ENCODE measurements around the gene VGLL4.

VGLL4 gene

GRCh38 chr3:11563865-11564185 is 79.9 kb downstream of the VGLL4 start:
- Histone ChIP-seq H3K4me2 (ENCODE audit: insufficient read depth, low read length) (no peak overlapping the region), H3K9me3 (ENCODE audit: insufficient read depth, low read length, severe bottlenecking) (no peaks in the 10 kb centered on the region), H3K36me3 (ENCODE audit: insufficient read depth, low read length) (peaks cover 97% of the 10 kb centered on the region), H3K27me3 (ENCODE audit: insufficient read depth, low read length, poor library complexity) (no peaks in the 10 kb centered on the region), H3K4me1 (ENCODE audit: insufficient read depth, low read length) (no peaks in the 10 kb centered on the region), H3K4me3 (ENCODE audit: low read depth in 1 of 2, low read length in 2 of 2) (no peak overlapping the region), H3K27ac (ENCODE audit: low read length) (no peak overlapping the region), H2AFZ (ENCODE audit: low read depth, low read length) (no peak overlapping the region), H3K79me2 (ENCODE audit: insufficient read depth, low read length) (peaks cover 96% of the 10 kb centered on the region), H4K20me1 (ENCODE audit: insufficient read depth, low read length) (peaks cover 98% of the 10 kb centered on the region), H3K9ac (ENCODE audit: low read depth, low read length) (no peak overlapping the region)
- no peak for ATAC-seq (ENCODE audit: insufficient read depth, low read depth)
- no peak for DNase-seq
- TF ChIP-seq CTCF (IDR thresholded peaks at IDR 0.05; ENCODE audit: borderline replicate concordance, extremely low read depth, low read length, poor library complexity, severe bottlenecking) (no peak), EZH2 (IDR thresholded peaks at IDR 0.05; ENCODE audit: borderline replicate concordance, low read depth, low read length, severe bottlenecking) (no peak)

- H3K9ac ChIP-seq (ENCODE audit: low read depth, low read length) = no peak overlapping the region
- H3K36me3 ChIP-seq (ENCODE audit: insufficient read depth, low read length) = peaks cover 99% of the 10 kb centered on the region
- H3K4me2 ChIP-seq (ENCODE audit: insufficient read depth, low read length) = no peak overlapping the region
- ATAC-seq (ENCODE audit: insufficient read depth, low read depth) = no peak
- H4K20me1 ChIP-seq (ENCODE audit: insufficient read depth, low read length) = peaks cover 98% of the 10 kb centered on the region
- H3K4me1 ChIP-seq (ENCODE audit: insufficient read depth, low read length) = no peaks in the 10 kb centered on the region
- H3K27ac ChIP-seq (ENCODE audit: low read length) = no peak overlapping the region
- TF ChIP-seq CTCF (IDR thresholded peaks at IDR 0.05; ENCODE audit: borderline replicate concordance, extremely low read depth, low read length, poor library complexity, severe bottlenecking) (no peak), EZH2 (IDR thresholded peaks at IDR 0.05; ENCODE audit: borderline replicate concordance, low read depth, low read length, severe bottlenecking) (no peak)
- H3K79me2 ChIP-seq (ENCODE audit: insufficient read depth, low read length) = peaks cover 91% of the 10 kb centered on the region
- DNase-seq = no peak
- H2AFZ ChIP-seq (ENCODE audit: low read depth, low read length) = no peak overlapping the region
- H3K9me3 ChIP-seq (ENCODE audit: insufficient read depth, low read length, severe bottlenecking) = no peaks in the 10 kb centered on the region
- no peaks in the 10 kb centered on the region for H3K27me3 ChIP-seq (ENCODE audit: insufficient read depth, low read length, poor library complexity)
- H3K4me3 ChIP-seq (ENCODE audit: low read depth in 1 of 2, low read length in 2 of 2) = no peak overlapping the region
These were observed 80.4 kb downstream of the VGLL4 start for GRCh38 chr3:11563159-11563864.

GRCh38 chr3:11562277-11562881 is 81.3 kb downstream of the VGLL4 start:
- no peak overlapping the region for H3K4me2 ChIP-seq (ENCODE audit: insufficient read depth, low read length)
- H3K4me1 ChIP-seq (ENCODE audit: insufficient read depth, low read length) = no peaks in the 10 kb centered on the region
- peaks cover 99% of the 10 kb centered on the region for H3K36me3 ChIP-seq (ENCODE audit: insufficient read depth, low read length)
- ATAC-seq (ENCODE audit: insufficient read depth, low read depth) (no peak), DNase-seq (no peak)
- peaks cover 96% of the 10 kb centered on the region for H4K20me1 ChIP-seq (ENCODE audit: insufficient read depth, low read length)
- no peak overlapping the region for H2AFZ ChIP-seq (ENCODE audit: low read depth, low read length)
- no peak for TF ChIP-seq EZH2 (IDR thresholded peaks at IDR 0.05; ENCODE audit: borderline replicate concordance, low read depth, low read length, severe bottlenecking)
- no peak for TF ChIP-seq CTCF (IDR thresholded peaks at IDR 0.05; ENCODE audit: borderline replicate concordance, extremely low read depth, low read length, poor library complexity, severe bottlenecking)
- H3K27me3 ChIP-seq (ENCODE audit: insufficient read depth, low read length, poor library complexity) = no peaks in the 10 kb centered on the region
- no peak overlapping the region for H3K9ac ChIP-seq (ENCODE audit: low read depth, low read length)
- H3K4me3 ChIP-seq (ENCODE audit: low read depth in 1 of 2, low read length in 2 of 2) = no peak overlapping the region
- H3K9me3 ChIP-seq (ENCODE audit: insufficient read depth, low read length, severe bottlenecking) = no peaks in the 10 kb centered on the region
- no peak overlapping the region for H3K27ac ChIP-seq (ENCODE audit: low read length)
- peaks cover 90% of the 10 kb centered on the region for H3K79me2 ChIP-seq (ENCODE audit: insufficient read depth, low read length)
